WI38 (cell line): ENCODE data around the gene CACNB3.

Source experiments
- H3K4me3 ChIP-seq: 2 replicates; pipeline ENCODE4 v1.5.1; 2011; ENCODE audit warnings: low read depth, mild to moderate bottlenecking, control low read depth, low read length
- CTCF ChIP-seq: IDR thresholded peaks from 2 replicates; pipeline ENCODE4 v1.5.1; 2012; ENCODE audit warnings: low read depth, mild to moderate bottlenecking, control low read depth, low read length

CACNB3 gene

GRCh38 chr12:48782457-48783395 lies 35.6 kb upstream of the CACNB3 start:
- no peak for TF ChIP-seq CTCF

GRCh38 chr12:48783432-48783831 lies 34.9 kb upstream of the CACNB3 start:
- no peak for TF ChIP-seq CTCF
- no peak overlapping the region for H3K4me3 ChIP-seq

More at GRCh38 chr12:48782457-48783395, 35.6 kb upstream of the CACNB3 start:
- no peak overlapping the region for H3K4me3 ChIP-seq

- peak overlapping the region; percentile 84 for H3K4me3 ChIP-seq
- no peak for TF ChIP-seq CTCF
Measured at GRCh38 chr12:48786591-48787544, 31.4 kb upstream of the CACNB3 start.

- no peak for TF ChIP-seq CTCF
- H3K4me3 ChIP-seq: peak overlapping the region; percentile 84
Measured at GRCh38 chr12:48787791-48788523, 30.3 kb upstream of the CACNB3 start.

- no peak for TF ChIP-seq CTCF
- H3K4me3 ChIP-seq: peak overlapping the region; percentile 84
Measured at GRCh38 chr12:48788524-48788853, 29.8 kb upstream of the CACNB3 start.

GRCh38 chr12:48788854-48789775 lies 29.2 kb upstream of the CACNB3 start, which contains the start of gene ADCY6:
Gene ADCY6, minus strand, starts transcription at chr12:48789089. Its CDS starts 5,655 bp downstream, at chr12:48783434.
- TF ChIP-seq CTCF: no peak

More at GRCh38 chr12:48788854-48789775, 29.2 kb upstream of the CACNB3 start, which contains the start of gene ADCY6:
- H3K4me3 ChIP-seq: peak within 1 kb of the TSS; percentile 84
